Subcutaneous adipose tissue (tissue), 4 donors: ENCODE measurements around the gene RIMS1. TPM values are rescaled to one million over a fixed set of nuclear protein-coding genes. Genes with fewer than 3 reads are reported as not detected.

Experiments
- total RNA-seq, 4 donors: library from RNA; depleted of rRNA; stranded (reverse); fragments of >200 nt; gene quantifications; one replicate each; pipeline ENCODE4 v1.1.0, GENCODE V29; 2016
- TF ChIP-seq, protein P1 (sequence below): fragments of 450-650 bp; IDR thresholded peaks from one replicate; pipeline ENCODE4 v1.5.1; 2016; ENCODE audit warnings: low read depth, mild to moderate bottlenecking, control low read depth, antibody characterized with exemption, moderate library complexity

The RIMS1 gene
- total RNA-seq, 4 donors from 2014 or later = 0.19 to 2.1 (median 1.3) TPM

DNA sequence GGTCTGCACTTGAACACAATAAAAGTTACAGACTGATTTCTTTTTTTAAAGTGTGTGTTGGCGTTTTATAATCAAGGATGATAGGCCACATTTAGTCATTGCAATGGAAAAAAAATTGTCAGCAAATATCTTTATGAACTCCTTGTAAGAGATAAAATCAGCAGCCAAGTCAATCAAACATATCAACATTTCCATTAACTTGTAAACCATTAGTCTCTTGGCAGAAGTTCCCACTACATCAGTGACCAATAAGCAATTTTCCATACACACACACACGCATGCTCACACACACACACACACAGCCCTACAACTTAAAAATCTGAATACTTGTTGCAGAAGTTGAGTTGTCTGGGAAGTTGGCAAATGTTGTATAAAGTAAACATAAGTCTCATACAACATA lies 419.6 kb downstream of the RIMS1 start:
- TF ChIP-seq, protein P1, sequence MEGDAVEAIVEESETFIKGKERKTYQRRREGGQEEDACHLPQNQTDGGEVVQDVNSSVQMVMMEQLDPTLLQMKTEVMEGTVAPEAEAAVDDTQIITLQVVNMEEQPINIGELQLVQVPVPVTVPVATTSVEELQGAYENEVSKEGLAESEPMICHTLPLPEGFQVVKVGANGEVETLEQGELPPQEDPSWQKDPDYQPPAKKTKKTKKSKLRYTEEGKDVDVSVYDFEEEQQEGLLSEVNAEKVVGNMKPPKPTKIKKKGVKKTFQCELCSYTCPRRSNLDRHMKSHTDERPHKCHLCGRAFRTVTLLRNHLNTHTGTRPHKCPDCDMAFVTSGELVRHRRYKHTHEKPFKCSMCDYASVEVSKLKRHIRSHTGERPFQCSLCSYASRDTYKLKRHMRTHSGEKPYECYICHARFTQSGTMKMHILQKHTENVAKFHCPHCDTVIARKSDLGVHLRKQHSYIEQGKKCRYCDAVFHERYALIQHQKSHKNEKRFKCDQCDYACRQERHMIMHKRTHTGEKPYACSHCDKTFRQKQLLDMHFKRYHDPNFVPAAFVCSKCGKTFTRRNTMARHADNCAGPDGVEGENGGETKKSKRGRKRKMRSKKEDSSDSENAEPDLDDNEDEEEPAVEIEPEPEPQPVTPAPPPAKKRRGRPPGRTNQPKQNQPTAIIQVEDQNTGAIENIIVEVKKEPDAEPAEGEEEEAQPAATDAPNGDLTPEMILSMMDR = no peak

DNA sequence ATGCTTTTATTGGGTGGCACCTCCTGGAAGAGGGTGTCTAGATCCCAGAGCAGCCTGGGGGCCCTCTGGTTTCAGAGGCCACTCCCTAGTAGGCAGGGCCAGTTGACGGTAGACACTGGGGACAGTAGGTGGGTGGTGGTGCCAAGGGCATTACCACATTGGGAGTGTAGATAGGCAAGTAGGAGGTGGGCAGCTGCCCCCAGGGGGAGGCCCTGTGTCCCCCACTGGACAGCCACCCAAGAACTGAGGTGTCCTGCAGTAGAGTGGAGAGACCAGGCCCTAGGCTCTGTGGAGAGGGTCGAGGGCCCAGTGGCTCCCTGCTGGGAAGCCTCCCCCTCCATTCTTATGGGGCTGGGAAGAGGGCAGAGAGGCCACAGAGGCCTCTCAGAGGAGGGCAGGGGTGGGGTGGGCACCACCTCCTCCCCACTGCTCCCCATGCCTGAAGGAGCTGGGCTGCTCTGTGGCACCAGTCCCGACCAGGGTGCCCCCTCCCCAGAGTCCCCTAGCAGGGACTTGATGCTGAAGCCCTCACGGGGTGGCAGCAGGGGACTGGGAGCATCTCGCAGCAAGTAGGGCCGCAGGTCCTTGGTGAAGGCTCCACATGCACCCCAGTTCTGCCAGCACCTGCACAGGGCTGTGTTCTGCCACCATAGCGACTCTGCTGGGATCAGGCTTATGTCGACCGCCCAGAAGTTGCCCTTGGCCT lies 430.5 kb downstream of the RIMS1 start:
- TF ChIP-seq, protein P1 = no peak

DNA sequence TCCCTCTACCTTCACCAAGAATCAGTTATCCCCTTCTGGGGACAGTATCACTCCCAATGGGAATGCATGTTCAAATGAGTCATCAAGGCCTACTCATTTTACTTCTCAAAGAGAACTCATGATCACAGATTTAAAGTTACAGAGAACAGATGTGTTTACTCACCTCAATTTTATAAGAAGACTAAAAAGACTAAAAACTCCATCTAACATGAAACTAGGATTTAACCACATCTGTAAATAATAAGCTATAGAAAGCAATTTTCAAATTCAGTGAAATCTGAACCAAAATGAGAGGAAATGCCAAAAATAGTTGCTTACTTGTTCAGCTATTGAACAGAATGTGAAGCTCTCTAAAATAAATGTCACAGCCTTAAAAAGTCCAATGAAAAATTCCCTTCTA lies 435.4 kb downstream of the RIMS1 start:
- TF ChIP-seq, protein P1 = no peak

DNA sequence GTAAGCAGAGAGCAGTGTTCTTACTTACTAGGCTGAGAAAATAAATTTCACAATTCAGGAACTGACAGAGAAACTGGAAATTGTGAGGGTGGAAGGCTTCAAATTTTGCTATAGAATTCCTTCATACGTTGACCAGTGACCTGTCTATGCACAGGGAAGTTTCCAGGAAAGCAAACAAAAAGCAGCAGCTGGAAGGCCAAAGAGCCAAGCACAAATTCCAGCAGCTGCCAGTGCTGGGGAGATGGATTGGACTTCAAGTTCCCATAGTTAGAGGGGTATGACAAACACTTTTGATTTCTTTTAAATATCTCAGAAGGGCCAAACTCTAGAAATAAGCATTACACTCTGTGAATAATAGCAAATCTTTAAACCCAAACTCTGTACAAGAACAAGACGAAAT lies 436.4 kb downstream of the RIMS1 start:
- TF ChIP-seq, protein P1 = no peak

DNA sequence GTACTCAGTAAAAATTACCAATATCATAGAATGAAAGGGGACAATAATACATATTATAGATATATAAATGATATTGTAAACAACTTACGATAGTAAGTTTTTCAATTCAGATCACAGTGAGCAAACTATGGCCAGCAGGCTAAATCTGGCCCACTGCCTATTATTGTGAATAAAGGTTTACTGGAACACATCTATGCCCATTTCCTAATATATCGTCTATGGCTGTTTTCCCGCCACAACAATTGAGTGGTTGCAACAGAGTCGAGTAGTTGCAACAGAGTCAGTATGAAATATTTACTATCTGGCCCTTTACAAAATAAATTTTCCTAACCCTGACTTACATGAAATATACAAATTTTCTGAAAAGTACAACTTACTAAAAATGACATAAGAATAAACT lies 438.2 kb downstream of the RIMS1 start:
- TF ChIP-seq, protein P1 = no peak

DNA sequence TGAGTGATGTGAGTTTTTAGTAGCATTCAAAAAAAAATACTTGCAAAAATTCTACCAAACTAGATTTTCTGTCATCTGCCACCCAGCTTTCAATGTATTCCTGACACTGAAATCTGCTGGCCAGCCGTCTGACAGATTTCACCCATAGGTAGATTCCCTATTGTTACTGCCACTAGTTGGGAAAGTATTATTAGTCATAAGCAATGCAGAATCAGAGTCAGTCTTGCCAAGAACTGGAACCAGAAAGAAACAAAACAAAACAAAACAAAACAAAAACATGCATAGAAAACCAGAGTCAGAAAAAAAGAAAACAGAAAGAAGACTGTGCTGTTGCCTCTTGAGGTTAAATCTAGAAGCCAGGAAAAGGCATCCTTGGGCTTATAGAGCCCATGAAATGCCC lies 442.4 kb downstream of the RIMS1 start:
- TF ChIP-seq, protein P1 = no peak

DNA sequence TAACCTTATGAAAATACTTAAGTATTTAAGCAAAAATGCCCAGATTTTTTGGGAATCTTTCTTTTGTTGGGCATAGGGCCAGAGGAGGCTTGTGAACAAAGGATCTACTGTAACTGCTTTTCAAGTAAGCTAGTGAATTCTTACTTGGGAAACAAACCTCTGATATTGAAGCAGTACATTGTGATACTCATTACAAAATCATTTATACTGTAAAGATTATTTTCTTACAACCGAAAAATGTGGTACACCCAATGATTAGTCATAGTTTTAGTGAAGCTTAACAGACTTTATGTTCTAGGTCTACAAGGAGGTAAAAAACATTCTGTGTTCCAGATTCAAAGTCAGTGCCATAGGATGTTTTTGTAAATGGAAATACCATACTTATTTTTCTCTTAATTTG lies 462.6 kb downstream of the RIMS1 start:
- TF ChIP-seq, protein P1 = no peak
